Measurements from ENCODE around the gene CHST11.
"Not testable (repeated sequence)": the region's sequence is repeated elsewhere in the genome, so short reads cannot be mapped to it uniquely, and the experiment has no call there.

The CHST11 gene

GRCh38 chr12:104506676-104507401, 50.1 kb downstream of the CHST11 start:
- DNase-seq: no peak

- DNase-seq: no peak
Observed at GRCh38 chr12:104507672-104508071, 50.9 kb downstream of the CHST11 start.

DNA sequence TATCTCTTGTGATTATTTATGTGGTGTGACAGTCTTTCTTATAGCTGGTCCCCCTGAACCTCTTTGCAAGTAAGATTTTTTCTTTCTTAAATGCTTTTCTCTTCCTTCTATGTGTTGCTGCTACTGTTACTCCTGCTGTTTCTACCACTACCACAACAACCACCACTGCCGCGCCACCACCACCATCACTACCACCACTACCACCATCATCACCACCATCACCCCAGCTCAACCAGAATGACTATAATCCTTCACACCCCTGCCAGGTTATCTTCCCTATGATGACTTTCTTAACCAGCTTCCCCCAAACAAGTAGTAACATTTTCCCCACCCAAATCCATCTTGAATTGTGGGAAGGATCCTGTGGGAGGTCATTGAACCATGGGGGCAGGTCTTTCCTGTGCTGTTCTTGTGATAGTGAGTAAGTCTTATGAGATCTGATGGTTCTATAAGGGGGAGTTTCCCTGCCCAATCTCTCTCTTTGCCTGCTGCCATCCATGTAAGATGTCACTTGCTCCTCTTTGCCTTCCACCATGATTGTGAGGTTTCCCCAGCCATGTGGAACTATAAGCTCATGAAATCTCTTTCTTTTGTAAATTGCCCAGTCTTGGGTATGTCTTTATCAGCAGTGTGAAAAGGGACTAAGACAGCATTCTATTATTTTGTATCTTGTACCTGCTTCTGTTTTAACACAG, 52.2 kb downstream of the CHST11 start:
- DNase-seq: no peak

DNA sequence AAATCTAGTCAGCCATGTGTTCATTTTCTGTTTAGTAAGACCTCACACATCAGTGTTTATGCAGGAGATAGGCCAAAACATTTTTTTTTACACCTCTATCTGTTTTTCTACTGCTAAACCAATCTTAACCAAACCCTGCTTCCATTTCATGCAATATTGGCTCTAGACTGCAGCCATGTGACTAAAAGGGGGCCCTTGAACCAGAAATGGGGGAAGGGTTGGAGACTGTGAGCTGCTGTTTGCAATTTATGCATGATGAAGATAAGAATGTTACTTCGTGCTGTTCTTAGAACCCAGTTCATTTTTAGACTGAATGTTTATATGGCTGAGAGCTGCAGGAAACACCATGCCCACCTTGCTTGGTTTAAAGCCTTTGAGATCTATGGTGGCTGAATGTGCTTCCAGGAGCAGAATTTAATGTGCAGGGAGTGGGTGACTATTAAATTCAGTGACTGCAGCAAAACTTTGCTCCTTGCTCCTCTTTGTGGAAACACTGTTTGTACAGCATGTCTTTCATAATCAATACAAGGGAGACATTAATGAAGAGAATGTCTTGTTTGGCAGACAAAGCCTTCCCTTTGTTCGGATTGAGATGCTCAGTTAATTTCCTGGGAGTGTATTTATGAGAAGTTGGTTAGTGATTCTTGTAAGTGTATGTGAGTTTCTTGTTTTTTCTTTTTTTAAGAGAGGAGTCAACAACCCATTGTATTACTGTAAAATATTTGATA, 53.6 kb downstream of the CHST11 start:
- no peak for DNase-seq

DNA sequence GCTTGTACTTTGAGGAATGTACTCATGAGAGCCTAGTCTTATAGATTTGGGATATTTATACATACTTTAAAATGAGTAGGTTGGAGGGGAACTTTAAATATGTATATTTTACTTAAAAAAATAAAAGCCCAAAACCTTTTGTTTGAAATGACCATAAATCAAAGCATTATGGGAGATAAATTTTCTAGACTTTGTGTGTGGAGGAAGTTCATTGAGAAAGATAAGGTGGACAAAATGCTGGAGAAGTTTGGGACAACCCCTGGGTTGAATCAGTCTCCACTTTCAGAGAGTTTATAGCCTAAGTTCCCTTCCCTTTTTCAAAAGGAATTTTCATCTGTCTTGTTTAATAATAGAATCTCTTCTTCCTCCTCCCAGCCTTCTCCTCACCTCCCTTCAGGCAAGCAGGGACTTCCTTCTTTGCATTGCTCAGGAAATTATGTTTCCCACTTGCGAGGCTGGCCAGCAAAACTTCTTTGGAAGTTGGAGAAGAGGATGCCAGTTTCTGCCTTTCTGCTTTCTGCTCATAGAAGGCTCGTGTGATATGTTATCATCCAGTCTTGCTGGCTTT, 54.2 kb downstream of the CHST11 start:
- DNase-seq: no peak

- no peak for DNase-seq
Observed at GRCh38 chr12:104513681-104514080, 56.9 kb downstream of the CHST11 start.

DNA sequence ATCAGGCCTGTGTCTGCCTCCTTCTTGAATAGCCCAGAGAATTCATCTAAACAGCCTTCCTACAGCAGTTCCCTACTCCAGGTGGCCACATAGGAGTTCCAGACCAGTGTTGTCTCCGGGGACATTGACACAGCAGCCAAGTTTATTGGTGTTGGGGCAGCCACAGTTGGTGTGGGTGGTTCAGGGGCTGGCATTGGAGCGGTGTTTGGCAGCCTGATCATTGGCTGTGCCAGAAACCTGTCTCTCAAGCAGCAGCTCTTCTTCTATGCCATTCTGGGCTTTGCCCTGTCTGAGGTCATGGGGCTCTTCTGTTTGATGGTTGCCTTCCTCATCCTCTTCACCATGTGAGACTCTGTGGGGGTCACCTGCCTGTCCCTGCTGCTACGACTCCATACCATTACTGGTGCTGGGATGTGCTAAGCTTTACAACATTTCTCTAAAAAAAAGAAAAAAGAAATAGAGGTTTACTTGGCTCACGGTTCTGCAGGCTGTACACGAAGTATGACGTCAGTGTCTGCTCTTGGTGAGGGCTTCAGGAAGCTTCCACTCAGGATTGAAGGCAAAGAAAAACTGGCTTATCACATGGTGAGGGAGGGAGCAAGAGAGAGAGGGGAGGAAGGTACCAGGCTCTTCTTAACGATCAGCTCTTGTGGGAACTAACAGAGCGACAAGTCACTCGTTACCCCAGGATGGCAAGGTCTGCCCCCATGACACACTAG, 57.5 kb downstream of the CHST11 start:
- DNase-seq: no peak

- no peak for DNase-seq
Observed at GRCh38 chr12:104515899-104516298, 59.2 kb downstream of the CHST11 start.

GRCh38 chr12:104516821-104517220, 60.1 kb downstream of the CHST11 start:
- no peak for DNase-seq

GRCh38 chr12:104517880-104518279, 61.1 kb downstream of the CHST11 start:
- DNase-seq: no peak

DNA sequence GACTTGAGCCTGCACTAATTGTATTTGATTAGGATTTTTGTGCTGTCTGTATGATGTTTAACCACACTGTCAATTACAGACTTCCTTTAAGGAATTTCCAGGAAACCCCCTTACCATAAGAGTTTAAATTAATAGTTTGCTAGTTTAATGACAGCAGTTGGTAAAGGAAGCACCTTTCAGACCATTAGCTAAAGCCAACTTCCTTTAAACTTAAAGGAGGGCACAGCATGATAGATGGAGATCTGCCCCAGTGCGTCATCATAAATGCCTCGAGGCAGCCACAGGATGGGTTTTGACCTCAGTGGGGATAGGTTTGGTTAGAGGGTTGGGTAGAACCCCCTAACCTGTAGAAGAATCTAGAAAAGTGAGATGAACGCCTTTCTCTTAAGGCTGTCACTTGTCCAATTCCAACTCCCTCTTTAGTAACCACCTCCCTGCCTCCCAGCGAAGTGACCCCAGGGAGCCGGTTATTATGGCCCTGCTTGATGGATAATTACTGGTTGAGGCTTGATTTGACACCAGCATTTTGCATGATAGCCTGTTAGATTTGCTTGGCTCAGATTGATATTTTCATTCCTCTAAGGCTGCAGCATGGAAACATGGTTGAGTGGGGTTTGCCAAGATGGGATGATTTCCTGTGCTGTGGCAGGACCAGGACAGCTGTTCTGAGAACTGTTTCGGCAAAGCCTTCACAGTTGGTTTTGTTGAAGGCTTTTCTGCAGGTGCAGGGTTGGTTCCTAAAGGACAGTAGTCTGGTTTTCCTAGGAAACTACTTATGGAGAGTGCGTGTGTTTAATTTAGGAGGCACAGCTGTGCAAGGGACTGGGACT, 62.7 kb downstream of the CHST11 start:
- no peak for DNase-seq

- peak in 1 of 2 experiments; percentile 6 for DNase-seq
Observed at GRCh38 chr12:104520242-104520900, 63.6 kb downstream of the CHST11 start.

DNA sequence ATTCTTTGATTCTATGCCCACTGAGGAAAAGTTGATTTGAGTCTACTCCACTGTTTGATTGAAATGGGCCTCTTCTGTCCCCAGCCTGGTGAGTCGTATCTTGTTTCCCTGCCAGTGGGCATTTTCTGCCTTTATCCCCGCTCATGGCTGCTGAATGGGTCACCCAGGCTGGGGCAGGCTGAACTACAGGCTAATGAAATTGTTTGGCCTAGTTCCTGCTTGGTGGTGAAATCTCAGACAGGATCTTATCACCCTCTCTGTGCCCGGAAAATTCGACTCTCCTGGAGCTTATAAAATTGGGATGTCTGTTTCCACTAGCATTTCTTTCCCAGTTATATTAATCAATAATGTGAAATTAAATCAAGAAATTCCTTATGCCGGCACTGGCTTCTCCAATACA, 65.0 kb downstream of the CHST11 start:
- DNase-seq: no peak

- no peak for DNase-seq
Observed at GRCh38 chr12:104522985-104523722, 66.4 kb downstream of the CHST11 start.

GRCh38 chr12:104524034-104524832, 67.5 kb downstream of the CHST11 start:
- peak; percentile 60 to 68 for DNase-seq

- no peak for DNase-seq
Observed at GRCh38 chr12:104526320-104526719, 69.6 kb downstream of the CHST11 start.

DNA sequence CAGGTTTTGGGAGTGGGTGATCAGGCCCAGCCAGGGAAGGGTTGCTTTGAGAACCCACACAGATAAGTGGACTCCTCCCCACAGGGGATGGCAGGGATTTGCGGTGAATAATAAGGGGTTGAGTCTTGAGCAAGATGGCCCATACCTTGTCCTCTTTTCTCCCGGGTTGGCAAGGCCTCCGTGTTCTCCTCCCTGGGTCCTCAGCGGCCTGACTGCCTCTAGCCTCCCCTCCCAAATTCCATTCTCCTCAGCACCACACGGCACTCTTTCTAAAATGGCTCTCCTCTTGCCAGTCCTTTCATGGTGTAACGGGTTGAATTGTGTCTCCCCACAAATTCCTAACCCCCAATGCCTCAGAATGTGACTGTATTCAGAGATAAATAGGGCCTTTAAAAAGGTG, 70.0 kb downstream of the CHST11 start:
- DNase-seq: no peak

- not testable (repeated sequence) for DNase-seq
Observed at GRCh38 chr12:104527653-104528052, 70.9 kb downstream of the CHST11 start.

DNA sequence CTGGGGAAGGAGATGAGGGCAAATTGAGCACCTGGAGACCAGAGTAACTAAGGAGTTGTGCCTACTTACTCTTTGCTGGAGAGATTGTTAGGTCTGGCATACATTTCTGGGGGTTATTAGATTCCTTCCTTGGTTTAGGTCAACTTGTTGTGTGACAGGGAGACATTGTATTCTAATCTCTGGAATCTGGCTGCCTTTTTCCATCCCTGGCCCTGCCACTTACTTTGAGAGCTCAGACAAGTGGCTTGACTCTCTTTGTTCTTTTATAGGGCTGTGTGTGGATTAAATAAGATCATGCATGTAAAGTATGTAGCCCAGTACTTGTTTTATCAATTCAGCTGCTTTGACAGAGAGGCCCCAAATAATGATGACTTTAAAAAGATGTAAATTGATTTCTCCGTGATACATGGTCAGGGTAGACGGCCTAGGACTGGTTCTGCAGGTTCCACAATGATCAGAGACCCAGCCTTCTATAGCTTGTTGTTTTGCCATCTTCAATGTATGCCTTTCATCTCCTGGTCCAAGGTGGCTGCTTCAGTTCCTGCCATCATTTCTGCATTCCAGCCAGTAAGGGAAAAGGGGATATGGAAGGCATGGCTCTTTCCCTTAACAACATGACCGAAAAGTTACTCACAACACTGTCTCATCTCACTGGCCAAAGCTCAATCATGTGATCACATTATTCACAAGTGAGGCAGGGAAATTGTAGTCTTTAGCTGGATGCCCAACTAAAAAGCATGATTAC, 72.6 kb downstream of the CHST11 start:
- DNase-seq: no peak
